ENCODE data around the gene PSMA1. TPM values are rescaled to one million over a fixed set of nuclear protein-coding genes. Genes with fewer than 3 reads are reported as not detected.

Gene PSMA1
- total and polyA plus RNA-seq, 2 of the 13 experiments (the other 11 are each of a cell fraction or from before 2014, with no cell fraction given), result 188 to 229 TPM

- peak; percentile 88; the same call in 1 of the 2 replicates for TF ChIP-seq YEATS4 (CRISPR knock-in tag; IDR thresholded peaks at IDR 0.05; ENCODE audit: borderline replicate concordance)
- TF ChIP-seq KDM6A (CRISPR knock-in tag; IDR thresholded peaks at IDR 0.05; ENCODE audit: low read depth), result no peak
- no peak for TF ChIP-seq ZFP36L2 (CRISPR knock-in tag; IDR thresholded peaks at IDR 0.05)
- peak; percentile 60; the same call in 1 of the 2 replicates for TF ChIP-seq ZNF451 (CRISPR knock-in tag; IDR thresholded peaks at IDR 0.05)
- no peak for TF ChIP-seq ZNF883 (CRISPR knock-in tag; IDR thresholded peaks at IDR 0.05; ENCODE audit: not compliant biosample characterization)
- peak; percentile 81 for TF ChIP-seq MEF2D (CRISPR knock-in tag; IDR thresholded peaks at IDR 0.05)
- peak; percentile 93 for TF ChIP-seq SAP130 (CRISPR knock-in tag; IDR thresholded peaks at IDR 0.05; ENCODE audit: low read depth)
- TF ChIP-seq TEAD3 (CRISPR knock-in tag; optimal IDR thresholded peaks at IDR 0.05; ENCODE audit: borderline replicate concordance), result peak; percentile 49
- TF ChIP-seq, protein P1, sequence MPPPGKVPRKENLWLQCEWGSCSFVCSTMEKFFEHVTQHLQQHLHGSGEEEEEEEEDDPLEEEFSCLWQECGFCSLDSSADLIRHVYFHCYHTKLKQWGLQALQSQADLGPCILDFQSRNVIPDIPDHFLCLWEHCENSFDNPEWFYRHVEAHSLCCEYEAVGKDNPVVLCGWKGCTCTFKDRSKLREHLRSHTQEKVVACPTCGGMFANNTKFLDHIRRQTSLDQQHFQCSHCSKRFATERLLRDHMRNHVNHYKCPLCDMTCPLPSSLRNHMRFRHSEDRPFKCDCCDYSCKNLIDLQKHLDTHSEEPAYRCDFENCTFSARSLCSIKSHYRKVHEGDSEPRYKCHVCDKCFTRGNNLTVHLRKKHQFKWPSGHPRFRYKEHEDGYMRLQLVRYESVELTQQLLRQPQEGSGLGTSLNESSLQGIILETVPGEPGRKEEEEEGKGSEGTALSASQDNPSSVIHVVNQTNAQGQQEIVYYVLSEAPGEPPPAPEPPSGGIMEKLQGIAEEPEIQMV (CRISPR knock-in tag; IDR thresholded peaks at IDR 0.05; ENCODE audit: low read depth), result 0 out of 2 replicates have a peak, but pooled peaks have one; percentile 54
- peak; percentile 43; the same call in 1 of the 2 replicates for TF ChIP-seq ZSCAN20 (CRISPR knock-in tag; IDR thresholded peaks at IDR 0.05; ENCODE audit: borderline replicate concordance)
- TF ChIP-seq TRIM24 (CRISPR knock-in tag; IDR thresholded peaks at IDR 0.05), result no peak
- no peak for TF ChIP-seq ZBTB40 (IDR thresholded peaks at IDR 0.05)
- TF ChIP-seq ZBTB40 (CRISPR knock-in tag; IDR thresholded peaks at IDR 0.05), result peak; percentile 90
- TF ChIP-seq ATF7-NPFF (CRISPR knock-in tag; IDR thresholded peaks at IDR 0.05; ENCODE audit: low read depth), result peak; percentile 70; the same call in 1 of the 2 replicates
- TF ChIP-seq ZNF564 (CRISPR knock-in tag; IDR thresholded peaks at IDR 0.05), result peak; percentile 24; the same call in 1 of the 2 replicates
- TF ChIP-seq HNRNPLL (IDR thresholded peaks at IDR 0.05; ENCODE audit: low read depth, low read length, poor library complexity, severe bottlenecking), result peak; percentile 88
- peak; percentile 29; the same call in 1 of the 2 replicates for TF ChIP-seq RFXAP (CRISPR knock-in tag; IDR thresholded peaks at IDR 0.05; ENCODE audit: borderline replicate concordance)
- TF ChIP-seq POLR2A (IDR thresholded peaks at IDR 0.05; ENCODE audit: insufficient read depth in 1 of 2, low read depth in 2 of 2, low read length in 2 of 2), result peak; percentile 89 to 98
- peak; percentile 67 for TF ChIP-seq ISL2 (CRISPR knock-in tag; IDR thresholded peaks at IDR 0.05)
- TF ChIP-seq ZMAT3 (CRISPR knock-in tag; conservative IDR thresholded peaks at IDR 0.05), result peak; percentile 87
- TF ChIP-seq SALL1 (CRISPR knock-in tag; IDR thresholded peaks at IDR 0.05), result peak; percentile 88
- TF ChIP-seq POGZ (CRISPR knock-in tag; IDR thresholded peaks at IDR 0.05), result peak; percentile 84
These were observed 20.5 kb downstream of the PSMA1 start, which contains the start of gene COPB1 (continued) for GRCh38 chr11:14499560-14500180.
